Kidney (tissue), 14 donors: ENCODE measurements around the gene SOD1. TPM values are rescaled to one million over a fixed set of nuclear protein-coding genes. Genes with fewer than 3 reads are reported as not detected.

Experiments
- DNase-seq, 5 donors: peaks; one replicate each; pipeline ENCODE4 v3.0.0-alpha.2; 2013 to 2020
- FAIRE-seq: peaks from 2 replicates; lab custom pipeline; 2012; peaks lifted over from hg19 to GRCh38; lab: Jason Lieb, UNC
- H3K27ac ChIP-seq, 2 donors: one replicate each; pipeline ENCODE4 v1.7.0; 2013; ENCODE audit warnings: low read depth in 2 of 2, low read length in 2 of 2, inconsistent platforms in 1 of 2
- H3K27me3 ChIP-seq: one replicate; pipeline ENCODE4 v1.7.1; 2013; ENCODE audit warnings: low read length, inconsistent platforms; ENCODE audit not compliant: control insufficient read depth, insufficient read depth
- H3K36me3 ChIP-seq, 3 donors: one replicate each; pipeline versions ENCODE4 v1.7.0 to v1.7.1; 2013; ENCODE audit warnings: low read length in 3 of 3, control low read depth in 1 of 3, inconsistent platforms in 1 of 3; ENCODE audit not compliant: insufficient read depth in 3 of 3, control insufficient read depth in 2 of 3
- H3K4me1 ChIP-seq, 3 donors: one replicate each; pipeline versions ENCODE4 v1.7.0 to v1.7.1; 2013; ENCODE audit warnings: low read length in 3 of 3, inconsistent platforms in 1 of 3, low read depth in 1 of 3; ENCODE audit not compliant: control insufficient read depth in 2 of 3, insufficient read depth in 2 of 3
- H3K4me3 ChIP-seq, 3 donors: one replicate each; pipeline versions ENCODE4 v1.7.0 to v1.8.1; 2013; ENCODE audit warnings: low read length in 3 of 3, control low read depth in 1 of 3, inconsistent platforms in 1 of 3
- H3K9ac ChIP-seq, 3 donors: one replicate each; pipeline versions ENCODE4 v1.7.0 to v1.7.1; 2013; ENCODE audit warnings: low read length in 3 of 3, control low read depth in 1 of 3, inconsistent platforms in 1 of 3
- H3K9me3 ChIP-seq, 3 donors: one replicate each; pipeline versions ENCODE4 v1.7.0 to v1.7.1; 2013; ENCODE audit warnings: low read length in 3 of 3, control low read depth in 1 of 3, inconsistent platforms in 1 of 3; ENCODE audit not compliant: control insufficient read depth in 2 of 3, insufficient read depth in 1 of 3
- CTCF ChIP-seq: IDR thresholded peaks from 3 replicates; pipeline ENCODE4 v1.5.1; 2012; ENCODE audit warnings: mild to moderate bottlenecking, moderate library complexity, borderline replicate concordance; ENCODE audit not compliant: insufficient read depth; ENCODE audit errors: extremely low read depth
- intact Hi-C: fragments of 100-400 bp; cut with DNase I; formaldehyde crosslinking; loops from one replicate; pipeline ENCODE4 v1.11.1; 2022
- polyA plus RNA-seq: library from polyadenylated mRNA; stranded (reverse); fragments of 350-450 nt; fragmentation: Illumina TruSeq; extraction: RNeasy Lipid Tissue Mini Kit (QIAGEN cat#74804); gene quantifications from one replicate; pipeline ENCODE4 v1.2.3, GENCODE V29; 2014; ENCODE audit warnings: low read depth, low replicate concordance; ENCODE audit not compliant: insufficient read depth
- total RNA-seq: library from RNA; stranded (reverse); fragmentation: NEBNext Ultra II Directional; extraction: Animal tissue kit (Norgen Biotek cat#: 25700); gene quantifications from one replicate; pipeline ENCODE4 v1.2.1, GENCODE V29; 2021
- donor health status: control.
- donor health status: control.
- donor health status: control.
- donor health status: control.
- donor health status: control.
- donor health status: DM: yes; HTN: yes; CAD: no.
- donor health status: Normal renal cell carcinoma (clear cell type).

SOD1 gene
- total and polyA plus RNA-seq, 2 donors from 2014 or later, result 243 to 910 TPM

- Histone ChIP-seq H3K9me3 (no peaks in the 10 kb centered on the region), H3K27ac (peak overlapping the region; percentile 55 to 66), H3K36me3 (peaks cover 0 to 13% (median 3%) of the 10 kb centered on the region in 3 donors), H3K9ac (peak overlapping the region; percentile 24 to 68 (median 59)), H3K4me1 (peaks cover 0 to 6% (median 3%) of the 10 kb centered on the region in 3 donors), H3K27me3 (no peaks in the 10 kb centered on the region), H3K4me3 (peak overlapping the region; percentile 64 to 83 (median 70))
- no peak for TF ChIP-seq CTCF
- DNase-seq (peak in 1 of 5 donors; percentile 63), FAIRE-seq (no peak)
- intact Hi-C loops, result no loop called here
These were observed 719 bp downstream of the SOD1 start for GRCh38 chr21:31660259-31660565.

GRCh38 chr21:31660591-31660990 is 1.1 kb downstream of the SOD1 start:
- H3K9ac ChIP-seq, result peak overlapping the region; percentile 24 to 68 (median 59)
- intact Hi-C loops, result no loop called here
- H3K9me3 ChIP-seq, result no peaks in the 10 kb centered on the region
- peak in 1 of 5 donors; percentile 8 for DNase-seq
- FAIRE-seq, result no peak
- no peaks in the 10 kb centered on the region for H3K27me3 ChIP-seq
- H3K4me3 ChIP-seq, result peak overlapping the region; percentile 64 to 83 (median 70)
- no peak overlapping the region for H3K27ac ChIP-seq
- TF ChIP-seq CTCF, result no peak
- H3K36me3 ChIP-seq, result peaks cover 0 to 13% (median 3%) of the 10 kb centered on the region in 3 donors
- H3K4me1 ChIP-seq, result peaks cover 0 to 6% (median 3%) of the 10 kb centered on the region in 3 donors

- TF ChIP-seq CTCF, result no peak
- FAIRE-seq, result no peak
- Histone ChIP-seq H3K4me1 (peaks cover 0 to 3% (median 3%) of the 10 kb centered on the region in 3 donors), H3K9ac (no peak overlapping the region), H3K27me3 (no peaks in the 10 kb centered on the region), H3K36me3 (peaks cover 3 to 35% (median 12%) of the 10 kb centered on the region in 3 donors), H3K4me3 (no peak overlapping the region), H3K27ac (no peak overlapping the region), H3K9me3 (no peaks in the 10 kb centered on the region)
- intact Hi-C loops, result no loop called here
- no peak for DNase-seq
These were observed 4.2 kb downstream of the SOD1 start for GRCh38 chr21:31663584-31664249.
